Prostate gland (tissue), 2 donors: ENCODE data around the gene ATP6V1E1.

Experiments used
- CTCF ChIP-seq, 4 experiments: fragments of 200-600 bp in 2 of 4; fragments of 450-650 bp in 2 of 4; sonication (generic) in 2 of 4; IDR thresholded peaks; 1 replicate in 3 of 4; 2 replicates in 1 of 4; pipeline ENCODE4 v1.5.1; 2016 to 2019; ENCODE audit warnings: antibody characterized with exemption in 4 of 4, mild to moderate bottlenecking in 2 of 4, moderate library complexity in 2 of 4
- POLR2A ChIP-seq: fragments of 450-650 bp; IDR thresholded peaks from one replicate; pipeline ENCODE4 v1.6.1; 2016; ENCODE audit warnings: antibody characterized with exemption, mild to moderate bottlenecking
- POLR2AphosphoS5 ChIP-seq: sonication (generic); formaldehyde crosslinking; IDR thresholded peaks from one replicate; pipeline ENCODE4 v1.6.1; 2017; ENCODE audit warnings: antibody characterized with exemption

- TF ChIP-seq CTCF (IDR thresholded peaks at IDR 0.05) (no peak), POLR2AphosphoS5 (no peak), POLR2A (no peak)
Measured at GRCh38 chr22:17637490-17638181, 9.1 kb upstream of the ATP6V1E1 start.
